NOMO-1 treated with DMSO at 0.1 percent for 48 hours (cell line): ENCODE data around the gene NRG2.
A peak's percentile ranks its signal among the peaks of the same experiment; 100 is the strongest.

Experiments
- DNase-seq: peaks from one replicate; lab custom pipeline; 2025; ENCODE audit not compliant: unreplicated experiment; lab: John Stamatoyannopoulos, UW

The NRG2 gene

DNA sequence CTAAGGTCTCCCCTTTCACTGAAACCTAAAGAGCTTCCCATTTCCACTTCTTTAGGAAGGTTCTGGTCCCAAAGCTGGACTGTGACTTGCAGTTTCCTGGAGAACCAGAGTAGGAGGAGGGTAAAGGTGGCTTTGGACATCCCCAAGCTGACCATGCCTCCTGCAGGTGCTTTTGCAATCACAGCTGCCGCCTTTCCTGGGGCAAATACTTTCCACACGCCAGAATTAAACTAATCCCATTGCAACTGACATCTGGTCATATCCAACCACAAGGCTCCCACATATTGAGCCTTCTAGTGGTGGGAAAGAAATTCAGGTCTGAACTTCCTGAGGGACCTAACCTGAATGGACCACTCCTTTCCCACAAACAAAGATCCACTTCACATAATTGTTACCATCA lies 92.7 kb downstream of the NRG2 start:
- no peak for DNase-seq

DNA sequence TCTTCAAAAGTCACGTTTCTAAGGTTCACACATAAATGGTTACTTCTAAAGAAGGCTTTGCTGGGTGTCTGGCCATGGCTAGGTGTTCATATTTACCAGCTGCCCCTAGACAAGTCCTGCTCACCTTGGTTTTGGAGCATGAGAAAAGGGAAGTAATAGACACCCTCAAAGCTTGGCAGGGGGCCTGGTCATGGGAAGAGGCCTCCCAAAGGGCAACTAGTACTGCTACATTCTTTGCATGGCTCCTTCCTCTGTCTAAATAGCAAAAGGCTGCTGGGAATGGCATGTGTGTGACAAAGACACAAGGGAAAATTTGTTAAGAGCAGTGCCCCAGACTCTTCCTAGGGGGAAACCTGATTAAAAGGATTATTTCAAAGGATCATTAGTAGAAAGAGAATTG lies 93.4 kb downstream of the NRG2 start:
- DNase-seq, result peak; percentile 23

DNA sequence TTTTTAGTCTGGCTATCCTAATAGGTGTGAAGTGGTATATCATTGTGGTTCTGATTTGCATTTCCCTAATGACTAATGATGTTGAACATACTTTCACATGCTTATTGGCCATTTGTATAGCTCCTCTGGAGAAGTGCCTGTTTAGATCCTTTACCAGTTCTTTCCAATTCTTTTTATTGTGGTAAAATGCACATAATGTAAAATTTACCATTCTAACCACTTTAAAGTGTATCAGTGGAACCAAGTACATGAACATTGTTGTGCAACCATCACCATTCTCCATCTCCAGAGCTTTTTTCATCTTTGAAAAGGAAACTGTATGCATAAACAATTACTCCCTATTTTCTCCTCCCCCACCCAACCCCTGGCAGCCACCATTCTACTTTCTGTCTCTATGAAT lies 95.4 kb downstream of the NRG2 start:
- DNase-seq, result no peak

DNA sequence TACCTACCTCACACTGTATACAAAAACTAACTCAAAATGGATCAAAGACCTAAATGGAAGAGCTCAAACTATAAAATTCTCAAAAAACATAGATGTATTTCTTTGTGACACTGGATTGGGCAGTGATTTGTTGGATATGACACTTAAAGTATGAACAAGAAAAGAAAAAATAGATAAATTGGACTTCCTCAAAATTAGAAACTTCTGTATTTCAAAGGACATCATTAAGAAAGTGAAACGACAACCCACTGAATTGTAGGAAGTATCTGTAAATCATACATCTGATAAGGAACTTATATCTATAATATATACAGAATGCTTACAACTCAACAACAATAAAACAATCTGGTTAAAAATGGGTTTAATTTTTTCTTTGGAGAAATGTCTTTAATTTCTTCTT lies 96.7 kb downstream of the NRG2 start:
- DNase-seq, result peak; percentile 92

DNA sequence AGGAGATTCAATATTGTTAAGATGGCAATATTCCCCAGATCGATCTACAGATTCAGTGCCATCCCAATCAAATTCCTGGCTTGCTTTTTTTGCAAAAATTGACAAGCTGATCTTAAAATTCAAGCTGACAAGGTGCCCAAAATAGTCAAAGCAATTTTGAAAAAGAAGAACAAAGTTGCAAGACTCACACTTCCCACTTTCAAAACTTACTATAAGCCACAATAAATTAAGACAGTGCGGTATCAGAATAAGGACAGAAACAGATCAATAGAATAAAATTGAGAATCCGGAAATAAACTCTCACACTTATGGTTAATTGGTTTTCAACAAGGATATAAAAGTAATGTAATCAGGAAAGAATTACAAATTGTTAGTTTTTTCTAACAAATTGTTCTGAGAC lies 97.1 kb downstream of the NRG2 start:
- DNase-seq, result peak; percentile 66

DNA sequence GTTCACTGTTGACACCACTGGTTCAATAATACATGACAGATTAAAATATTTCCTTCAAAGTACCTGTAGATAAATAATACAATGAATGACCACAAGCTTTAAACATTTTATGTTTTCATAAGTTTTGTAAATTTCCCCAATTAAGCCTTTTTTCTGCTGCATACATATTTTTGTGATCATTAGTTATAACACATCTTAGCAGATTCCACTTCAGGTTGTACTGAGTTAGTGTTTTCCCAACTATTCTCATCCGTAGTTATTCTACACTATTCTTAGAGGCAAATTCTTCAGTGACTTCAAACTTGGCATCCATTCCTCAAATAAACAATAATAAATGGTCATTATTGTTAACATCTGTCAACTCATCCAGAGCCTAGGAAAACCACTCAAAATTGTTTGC lies 100.9 kb downstream of the NRG2 start:
- no peak for DNase-seq

DNA sequence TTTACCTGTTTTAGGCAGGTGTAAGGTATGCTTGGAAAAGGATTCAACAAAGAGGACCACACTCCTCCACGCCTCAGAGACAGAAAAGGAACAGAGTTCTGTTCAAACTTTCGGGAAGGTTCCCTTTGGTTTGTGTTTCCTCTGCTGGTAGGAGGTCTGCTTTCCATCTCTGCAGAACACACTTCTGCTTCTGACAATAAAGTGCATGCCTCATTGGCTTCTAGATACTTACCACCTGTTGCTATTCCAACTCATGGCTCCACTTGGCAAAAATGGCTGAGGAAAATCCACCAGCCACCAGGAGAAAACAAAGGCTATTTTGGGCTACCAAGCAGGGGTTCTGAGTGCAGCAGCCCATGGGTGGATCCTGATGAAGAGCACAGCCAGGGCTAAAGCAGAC lies 112.7 kb downstream of the NRG2 start:
- DNase-seq, result no peak

DNA sequence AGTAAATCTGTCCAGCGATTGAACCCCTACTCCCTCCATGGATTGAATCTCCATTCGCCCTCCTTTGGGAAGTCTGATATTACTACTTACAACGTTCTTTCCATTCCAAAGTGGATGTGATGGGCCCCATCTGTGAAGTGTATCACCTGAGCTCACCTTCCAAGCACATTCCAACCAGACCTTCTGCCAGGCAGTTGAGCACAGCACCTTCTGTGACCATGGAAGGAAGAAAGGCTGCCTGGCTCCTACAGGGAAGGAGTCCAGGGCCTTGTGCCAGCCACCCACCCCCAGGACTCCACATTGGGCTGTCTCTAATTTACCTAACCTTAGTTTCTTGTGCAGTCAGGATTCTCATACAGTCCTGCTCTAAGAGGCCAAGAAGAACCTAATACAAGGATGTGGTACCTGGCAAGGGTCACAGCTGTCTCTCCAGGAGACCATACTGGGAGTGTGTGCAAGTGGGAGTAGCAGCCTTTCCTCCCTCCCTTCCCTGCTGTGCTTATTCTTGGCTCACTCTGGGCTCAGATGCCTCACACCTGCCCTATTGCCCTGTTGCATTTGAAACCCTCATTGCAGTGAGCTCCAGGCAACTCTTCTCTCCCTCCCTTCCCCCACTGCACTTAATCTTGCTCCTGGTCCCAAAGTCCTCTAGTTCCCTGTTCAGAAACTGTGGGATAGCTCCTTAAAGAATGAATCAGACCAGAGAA lies 116.1 kb downstream of the NRG2 start:
- DNase-seq, result no peak

DNA sequence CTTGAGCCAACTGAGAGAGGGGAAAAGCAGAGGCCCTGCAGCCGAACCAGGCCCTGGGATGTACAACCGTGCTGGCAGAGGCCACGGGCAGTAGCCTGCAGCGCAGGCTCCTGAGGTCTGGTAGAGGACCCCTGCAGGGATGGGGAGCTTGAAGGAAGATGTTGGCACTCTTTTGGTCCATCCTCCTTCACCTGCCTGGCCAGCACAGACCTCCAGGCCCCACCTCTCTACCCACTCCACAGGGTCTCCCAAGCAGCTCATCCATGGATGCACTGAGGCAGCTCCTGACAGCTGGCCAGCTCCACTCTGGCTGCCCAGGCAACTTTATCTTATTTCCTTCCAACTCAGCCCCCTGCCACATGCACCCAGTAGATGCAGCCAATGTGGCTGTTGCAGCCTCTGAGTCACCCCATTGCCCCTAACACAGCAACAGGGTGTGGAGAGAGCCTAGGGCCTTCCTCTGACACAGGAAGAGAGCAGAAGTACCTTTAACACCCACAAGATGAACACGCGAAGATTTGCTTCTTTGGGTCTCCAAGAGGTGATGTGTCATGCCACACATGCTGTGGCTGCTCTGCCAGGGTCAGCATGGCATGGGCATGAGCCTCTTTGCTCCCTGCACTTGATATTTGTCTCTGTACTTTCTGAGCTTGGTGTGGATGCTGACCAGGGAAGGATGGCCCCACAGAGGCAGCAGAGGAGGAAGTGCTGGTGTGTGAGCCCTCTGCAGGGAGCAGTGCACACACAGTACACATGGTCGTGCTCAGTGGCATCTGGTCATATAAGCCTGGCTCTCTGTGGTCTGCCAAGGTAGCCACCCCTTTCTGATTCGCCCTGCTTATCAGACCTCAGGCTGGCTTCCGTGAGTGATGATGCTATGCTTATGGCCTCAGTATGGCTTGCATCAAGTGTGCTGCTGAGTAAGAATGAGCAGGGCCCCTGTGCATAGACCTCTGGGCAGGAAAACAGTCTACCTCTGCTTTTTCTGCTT lies 117.2 kb downstream of the NRG2 start:
- no peak for DNase-seq

DNA sequence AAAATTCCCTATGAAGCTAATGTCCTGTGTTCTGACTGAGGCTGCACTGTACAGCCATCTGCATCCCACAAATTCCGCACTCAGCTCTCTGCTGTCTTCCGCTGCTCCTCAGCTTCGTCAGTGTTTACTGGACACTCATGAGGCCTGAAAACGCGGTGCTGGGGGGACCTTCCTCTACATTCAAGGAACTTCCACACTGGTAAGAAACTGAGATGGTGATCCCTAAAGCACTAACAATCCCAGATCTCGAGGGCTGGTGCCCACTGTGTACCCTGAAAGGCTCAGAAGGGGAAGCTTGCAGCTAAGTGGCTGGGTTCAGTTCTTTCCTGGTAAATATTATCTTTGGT lies 117.9 kb downstream of the NRG2 start:
- no peak for DNase-seq

DNA sequence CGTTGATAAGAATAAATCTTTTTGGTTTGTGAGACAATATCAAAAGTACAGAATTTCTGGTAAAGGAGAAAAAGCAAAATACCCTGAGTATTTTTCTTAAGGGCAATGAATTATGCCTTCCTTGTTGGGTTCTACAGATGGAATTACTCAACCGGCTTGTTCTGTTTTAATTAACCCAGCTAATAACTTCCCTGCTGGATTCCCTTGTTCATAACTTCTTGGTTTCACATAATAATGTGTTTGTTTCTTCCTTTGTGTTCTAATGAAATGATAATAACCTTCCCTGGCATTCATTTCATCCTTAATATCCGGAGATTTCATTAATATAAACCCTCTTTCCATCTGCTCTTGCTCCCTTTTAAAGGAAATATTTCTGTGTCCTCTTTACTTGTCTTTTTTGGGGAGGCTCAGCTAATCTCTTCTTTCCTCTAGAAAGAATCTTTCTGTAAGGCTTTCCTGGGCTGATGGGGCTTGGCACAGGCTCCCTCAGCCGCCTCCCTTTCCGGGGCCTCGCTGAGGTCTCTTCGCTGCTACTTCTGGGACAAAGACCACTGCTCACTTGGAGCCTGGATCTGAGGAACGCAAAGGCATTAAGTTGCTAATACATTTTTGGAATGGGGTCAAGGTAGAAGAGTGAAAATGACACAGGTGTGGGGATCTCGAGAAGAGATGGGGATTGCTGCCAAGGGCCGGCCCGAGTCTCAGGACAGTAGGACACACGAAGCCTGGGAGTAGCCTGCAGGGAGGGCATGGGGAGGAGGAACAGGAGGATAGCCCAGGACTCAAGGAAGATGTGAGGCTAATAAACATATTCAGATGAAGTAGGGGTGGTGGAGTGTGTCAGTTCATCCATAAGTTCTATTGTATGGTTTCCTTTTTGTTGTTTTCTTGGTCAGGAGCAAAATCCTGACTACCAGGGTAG lies 118.5 kb downstream of the NRG2 start:
- DNase-seq, result no peak

DNA sequence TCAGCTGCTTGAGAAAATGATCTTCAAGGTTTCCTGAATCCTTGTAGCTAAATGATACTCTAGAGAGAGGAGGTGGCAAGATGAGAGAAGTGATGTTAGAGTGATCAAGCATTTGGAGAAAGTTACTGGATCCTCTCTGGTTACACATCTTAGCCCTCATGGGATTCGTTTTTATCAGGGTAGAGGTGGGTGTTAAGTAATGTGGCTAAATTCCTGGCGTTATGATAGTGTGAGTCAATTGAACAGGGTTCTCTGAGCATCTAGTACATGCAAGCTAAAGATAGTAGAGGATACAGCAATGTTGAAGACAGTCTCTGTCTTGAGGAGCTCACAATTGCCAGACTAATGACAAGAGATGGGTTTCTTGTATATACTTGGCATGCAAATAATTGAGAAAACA lies 123.8 kb downstream of the NRG2 start:
- DNase-seq, result no peak

DNA sequence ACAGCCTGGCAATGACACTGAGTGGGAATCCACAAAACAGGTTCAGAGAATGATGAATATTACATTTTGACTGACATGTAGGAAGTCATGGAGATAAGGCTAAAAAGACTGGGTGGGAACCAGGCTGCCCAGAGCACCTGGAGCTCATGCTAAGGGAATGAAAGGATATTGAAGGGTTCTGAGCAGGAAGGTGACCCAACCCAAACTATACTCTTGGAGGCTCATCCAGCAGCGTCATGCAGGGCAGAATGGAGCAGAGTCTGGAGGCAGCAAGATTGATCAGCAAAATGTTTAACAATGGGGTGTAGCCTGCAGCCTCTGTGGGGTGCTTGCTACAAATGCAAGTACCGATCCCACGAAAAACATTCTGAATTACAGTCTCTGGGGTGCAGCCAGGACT lies 127.3 kb downstream of the NRG2 start:
- no peak for DNase-seq

DNA sequence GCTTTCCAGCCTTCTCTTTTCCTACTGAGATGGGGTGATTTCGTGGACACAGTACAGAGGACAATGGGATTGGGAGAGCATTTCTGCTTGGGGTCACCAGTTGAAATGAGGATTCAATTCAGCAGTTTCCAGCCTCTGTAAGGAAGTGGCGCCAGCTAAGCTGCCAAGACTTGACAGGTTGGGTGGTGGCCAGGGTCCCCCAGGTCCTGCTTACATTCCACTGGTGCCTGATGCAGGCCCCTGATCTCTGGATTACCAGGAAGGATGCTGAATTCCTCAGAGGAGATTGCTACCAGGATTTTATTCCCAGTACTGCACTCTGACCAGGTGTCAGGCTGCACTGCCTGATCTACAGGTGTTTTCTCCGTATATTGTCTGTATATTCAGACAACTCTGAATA lies 127.8 kb downstream of the NRG2 start:
- DNase-seq, result no peak

DNA sequence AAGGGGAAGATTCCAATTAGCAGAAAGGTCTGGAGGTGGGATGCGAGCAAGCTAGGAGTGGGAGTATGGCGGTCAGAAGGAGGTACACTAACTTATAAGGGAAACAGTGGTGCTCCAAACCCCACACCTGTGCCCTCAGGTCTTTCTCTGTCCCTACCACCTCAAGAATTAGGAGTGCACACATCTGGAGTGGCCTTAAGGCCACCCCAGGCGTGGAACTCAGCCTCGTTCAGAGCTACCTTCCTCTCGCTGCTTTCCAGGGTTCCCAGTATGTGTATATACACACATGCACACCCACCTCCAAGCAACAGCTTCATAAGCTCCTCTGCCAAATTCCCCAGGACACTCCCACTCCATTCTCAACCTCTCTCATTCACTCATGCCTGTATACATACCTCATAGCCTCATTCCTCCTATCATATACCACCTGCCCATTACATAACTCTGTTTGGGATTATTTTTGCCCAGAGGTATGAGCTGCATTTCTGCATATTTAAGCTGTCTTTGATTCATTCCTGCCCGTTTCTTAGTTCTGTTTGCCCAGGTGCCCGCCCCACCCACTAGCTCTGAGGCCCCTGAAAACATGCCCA lies 128.8 kb downstream of the NRG2 start:
- DNase-seq, result no peak

DNA sequence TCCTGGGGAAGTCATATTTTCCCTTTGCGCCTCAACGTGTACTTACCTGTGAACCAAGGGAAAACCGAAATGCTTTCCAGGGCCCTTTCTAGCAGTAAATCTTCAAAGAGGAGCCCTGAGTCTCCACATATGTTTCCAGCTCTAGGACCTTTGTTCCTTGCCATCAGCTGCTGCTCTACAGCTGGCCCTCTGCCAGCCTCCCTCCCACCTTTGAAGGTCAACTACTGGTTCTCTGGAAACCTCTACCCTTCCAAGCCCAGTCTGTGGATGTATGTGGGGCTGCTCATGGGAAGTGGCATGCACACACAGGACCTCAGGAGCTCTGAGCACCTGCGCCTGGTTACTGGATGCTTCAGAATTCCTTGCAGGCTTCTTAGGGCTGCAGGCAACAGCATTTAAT lies 130.3 kb downstream of the NRG2 start:
- no peak for DNase-seq

DNA sequence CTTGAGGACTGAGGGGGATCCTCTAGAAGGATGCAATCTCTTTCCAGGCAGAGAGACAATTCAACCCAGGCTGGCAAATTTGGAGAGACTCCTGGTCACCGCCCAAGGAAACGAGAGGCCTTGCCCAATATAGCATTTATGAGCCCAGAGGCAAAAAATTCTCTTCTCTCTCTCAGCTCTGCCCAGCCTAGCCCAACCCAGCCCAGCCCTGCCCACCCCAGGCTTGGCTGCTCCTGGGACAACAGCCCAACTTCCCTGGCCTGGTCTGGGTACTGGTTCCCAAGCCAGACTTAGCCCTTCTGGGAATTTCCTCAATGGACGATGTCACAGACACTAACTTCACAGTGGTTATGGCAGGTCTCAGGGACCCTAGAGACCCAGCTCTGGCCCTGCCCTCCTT lies 130.9 kb downstream of the NRG2 start:
- DNase-seq, result no peak

DNA sequence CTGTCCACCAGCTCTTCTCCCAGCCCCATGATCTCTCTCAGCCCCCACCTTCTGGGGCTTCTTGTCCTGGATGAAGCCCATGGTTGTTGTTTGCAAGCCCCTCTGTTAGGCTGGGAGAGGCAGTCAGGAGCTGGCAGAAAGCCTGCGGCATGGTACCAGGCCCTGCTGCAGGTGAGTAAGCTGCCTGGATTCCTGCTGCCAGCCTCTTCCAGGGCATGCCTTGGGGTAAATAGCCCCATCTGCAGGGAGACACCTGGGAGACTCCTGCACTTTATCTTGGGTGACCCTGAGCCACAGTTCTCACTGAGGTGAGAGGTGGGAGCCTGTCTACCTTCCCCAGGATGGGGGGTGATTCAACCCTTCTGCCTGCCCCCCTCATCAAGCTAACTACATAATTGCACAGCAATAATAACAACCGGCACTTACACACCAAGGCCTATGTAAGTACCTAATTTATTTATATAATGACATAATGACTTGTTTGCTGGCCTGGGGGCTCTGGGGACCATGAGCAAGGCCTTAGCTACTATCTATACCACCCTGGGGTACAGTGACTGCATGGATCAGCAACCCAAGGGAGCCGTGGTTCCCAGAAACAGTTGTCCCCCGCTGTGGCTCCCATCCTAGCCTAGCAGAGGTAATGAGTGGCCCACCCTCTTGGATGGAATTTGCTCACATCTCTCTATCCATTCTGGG lies 131.5 kb downstream of the NRG2 start:
- DNase-seq, result no peak

DNA sequence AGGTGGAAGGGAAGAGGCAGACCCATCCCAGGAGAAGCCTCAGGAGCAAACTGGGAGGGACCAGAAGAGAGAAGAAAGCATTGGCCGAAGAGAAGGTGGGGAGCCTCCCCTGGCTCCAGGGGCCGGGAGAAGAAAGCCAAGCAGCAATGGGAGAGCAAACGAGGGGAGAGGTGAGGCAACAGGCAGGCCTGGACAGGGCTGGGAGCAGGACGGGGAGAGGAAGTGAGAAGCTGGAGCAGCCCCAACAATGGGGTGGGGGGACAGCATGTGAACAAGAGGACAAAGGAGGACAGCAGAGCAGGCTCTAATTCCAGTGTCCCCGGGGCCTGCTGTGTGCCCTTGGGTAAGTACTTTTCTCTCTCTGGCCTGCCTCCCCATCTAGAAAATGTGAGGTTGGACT lies 132.2 kb downstream of the NRG2 start:
- DNase-seq, result no peak

DNA sequence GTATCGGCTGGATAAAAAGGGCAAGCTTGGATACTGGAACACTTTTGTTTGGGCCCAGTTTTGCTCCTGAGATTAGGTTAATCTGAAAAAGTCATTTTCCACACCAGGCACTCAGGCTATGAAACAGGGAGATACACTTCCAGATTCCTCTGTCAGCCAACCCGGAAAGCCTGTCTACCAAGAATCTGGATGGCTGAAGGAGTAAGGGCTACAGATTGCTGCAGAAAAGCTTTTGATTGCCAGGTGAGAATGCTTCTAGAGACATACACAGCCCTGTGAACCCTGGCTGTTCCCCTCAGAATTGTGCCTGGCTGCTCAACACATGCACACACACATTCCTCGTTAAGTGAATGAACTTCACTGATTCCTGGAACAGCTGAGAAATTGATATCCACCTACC lies 133.1 kb downstream of the NRG2 start:
- no peak for DNase-seq
